ENCODE measurements around the gene HEYL. TPM values are rescaled to one million over a fixed set of nuclear protein-coding genes. Genes with fewer than 3 reads are reported as not detected.

The HEYL gene
- polyA plus RNA-seq, 1 of the 3 experiments (the other 2 are of a cell fraction): not detected

DNA sequence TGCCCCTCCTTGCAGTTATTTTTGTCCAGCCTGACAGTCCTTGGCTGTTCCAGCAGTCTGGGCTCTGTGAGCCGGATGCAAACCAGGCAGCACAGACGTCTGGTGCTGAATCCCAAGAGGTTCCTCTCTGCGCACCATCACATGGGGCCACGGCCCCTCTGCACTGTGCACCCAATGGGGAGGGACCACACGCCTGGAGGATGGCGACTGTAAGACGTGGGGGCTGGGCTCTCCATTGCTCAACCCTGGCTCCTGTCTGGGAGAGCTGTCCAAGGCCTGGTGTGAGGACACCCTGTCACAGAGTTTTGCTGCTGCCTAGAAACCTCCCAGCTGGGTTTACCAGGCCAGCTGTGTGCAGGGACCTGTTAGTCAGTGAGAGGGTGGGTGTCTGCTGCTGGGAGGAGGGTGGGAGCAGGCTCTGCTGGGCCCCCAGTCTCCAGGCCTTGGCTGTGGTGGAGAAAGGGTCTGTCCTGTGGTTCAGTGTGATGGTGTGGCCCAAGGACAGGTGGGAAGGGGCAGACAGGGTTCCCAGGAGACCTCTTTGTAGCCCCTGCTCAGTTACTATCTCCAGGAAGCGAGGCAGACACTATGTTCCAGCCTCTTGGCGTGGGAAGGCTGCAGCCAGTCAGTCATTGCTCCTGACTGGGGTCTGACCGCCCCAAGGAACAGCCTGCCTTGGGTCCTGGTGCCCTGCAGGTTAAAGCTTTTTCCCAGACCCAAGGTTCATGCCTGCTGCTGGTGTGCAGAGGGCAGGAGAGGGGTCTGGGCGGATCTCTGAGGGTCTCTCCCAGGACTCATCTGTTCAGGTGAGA, 13.8 kb downstream of the HEYL start:
- Histone ChIP-seq H3F3A (replicated peaks; ENCODE audit: insufficient read depth) (no peaks in the 10 kb centered on the region), H3K36me3 (replicated peaks in 1 of 2; ENCODE audit: control insufficient read depth in 1 of 2, insufficient read depth in 2 of 2, low read length in 1 of 2) (no peaks in the 10 kb centered on the region), H3K4me3 (ENCODE audit: low read depth in 2 of 2, low read length in 1 of 2) (no peak overlapping the region), H3K27me3 (ENCODE audit: insufficient read depth) (peaks cover 4% of the 10 kb centered on the region), H3K9me3 (no peaks in the 10 kb centered on the region), H3K27ac (ENCODE audit: low read depth in 2 of 2, low read length in 1 of 2) (peak overlapping the region in 1 of 2 experiments; percentile 70; a peak in 2 of 4 replicates), H3K9me2 (no peaks in the 10 kb centered on the region), H2AFZ (ENCODE audit: low read depth) (no peak overlapping the region), H4K20me1 (ENCODE audit: insufficient read depth) (no peaks in the 10 kb centered on the region), H3K79me2 (ENCODE audit: insufficient read depth) (no peaks in the 10 kb centered on the region), H3K4me1 (ENCODE audit: control insufficient read depth in 1 of 2, insufficient read depth in 2 of 2, low read depth in 1 of 2, low read length in 1 of 2) (peaks cover 0 to 29% of the 10 kb centered on the region in 2 experiments; a peak in 1 of 4 replicates), H3K9ac (no peak overlapping the region), H3K4me2 (no peak overlapping the region)
- TF ChIP-seq NRF1 (IDR thresholded peaks at IDR 0.05; ENCODE audit: low read depth, low read length): no peak
- TF ChIP-seq EZH2phosphoT487 (IDR thresholded peaks at IDR 0.05; ENCODE audit: borderline replicate concordance, low read depth): no peak
- no peak for TF ChIP-seq EP300 (IDR thresholded peaks at IDR 0.05; ENCODE audit: borderline replicate concordance in 1 of 2, low read depth in 1 of 2, low read length in 1 of 2)
- TF ChIP-seq FOXM1 (IDR thresholded peaks at IDR 0.05; ENCODE audit: low read depth): no peak
- TF ChIP-seq GABPA (IDR thresholded peaks at IDR 0.05; ENCODE audit: low read depth): no peak
- TF ChIP-seq RXRA (IDR thresholded peaks at IDR 0.05; ENCODE audit: borderline replicate concordance, low read depth): no peak
- no peak for TF ChIP-seq FOXJ3 (CRISPR knock-in tag; IDR thresholded peaks at IDR 0.05)
- TF ChIP-seq TAF1 (IDR thresholded peaks at IDR 0.05; ENCODE audit: borderline replicate concordance, low read depth, low read length): no peak
- TF ChIP-seq, protein P1, sequence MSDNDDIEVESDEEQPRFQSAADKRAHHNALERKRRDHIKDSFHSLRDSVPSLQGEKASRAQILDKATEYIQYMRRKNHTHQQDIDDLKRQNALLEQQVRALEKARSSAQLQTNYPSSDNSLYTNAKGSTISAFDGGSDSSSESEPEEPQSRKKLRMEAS (IDR thresholded peaks at IDR 0.05; ENCODE audit: low read depth): no peak
- no peak for TF ChIP-seq RFX5 (IDR thresholded peaks at IDR 0.05; ENCODE audit: low read length)
- no peak for TF ChIP-seq MEF2A (IDR thresholded peaks at IDR 0.05; ENCODE audit: borderline replicate concordance, low read depth)
- no peak for TF ChIP-seq YY1 (IDR thresholded peaks at IDR 0.05; ENCODE audit: low read depth)
- TF ChIP-seq TCF12 (IDR thresholded peaks at IDR 0.05): no peak
- WGBS (ENCODE audit: low lambda C conversion rate): 40% methylated on average over 5 of the region's 11 CpGs
- DNase-seq: peak; percentile 60
- ChIA-PET POLR2A (no interaction called here), CTCF (interaction anchor here (1.1 to 2.2 kb wide), 5 partner anchors 20 to 49 kb away, joined by 3 to 10 read pairs (median 5); no protein-coding TSS in a partner anchor)

DNA sequence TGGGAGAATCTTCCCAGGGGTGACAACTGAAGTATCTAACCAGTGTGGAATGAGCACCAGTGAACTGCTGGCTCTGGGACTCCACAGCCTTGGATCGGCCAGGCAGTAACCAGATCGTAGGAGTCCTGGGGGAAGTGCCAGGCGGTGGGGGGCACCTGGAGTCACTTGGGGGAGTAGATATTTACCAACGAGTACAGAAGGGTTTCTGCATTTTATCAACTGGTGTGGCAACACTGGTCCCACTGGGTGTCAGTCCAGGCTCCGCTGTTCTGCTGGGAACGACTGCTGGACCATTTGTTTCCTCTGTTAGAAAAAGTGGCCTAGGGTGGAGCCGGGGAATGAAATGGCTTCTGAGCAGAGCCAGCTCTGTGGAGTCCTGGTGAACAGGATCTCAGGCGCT, 14.4 kb downstream of the HEYL start:
- Histone ChIP-seq H3K9me2 (no peaks in the 10 kb centered on the region), H3K9ac (no peak overlapping the region), H3K36me3 (replicated peaks in 1 of 2; ENCODE audit: control insufficient read depth in 1 of 2, insufficient read depth in 2 of 2, low read length in 1 of 2) (no peaks in the 10 kb centered on the region), H3F3A (replicated peaks; ENCODE audit: insufficient read depth) (no peaks in the 10 kb centered on the region), H4K20me1 (ENCODE audit: insufficient read depth) (no peaks in the 10 kb centered on the region), H3K27me3 (ENCODE audit: insufficient read depth) (peaks cover 4% of the 10 kb centered on the region), H3K4me2 (no peak overlapping the region), H3K27ac (ENCODE audit: low read depth in 2 of 2, low read length in 1 of 2) (peak overlapping the region in 1 of 2 experiments; percentile 70; a peak in 2 of 4 replicates), H3K4me1 (ENCODE audit: control insufficient read depth in 1 of 2, insufficient read depth in 2 of 2, low read depth in 1 of 2, low read length in 1 of 2) (peaks cover 0 to 29% of the 10 kb centered on the region in 2 experiments; a peak in 1 of 4 replicates), H2AFZ (ENCODE audit: low read depth) (no peak overlapping the region), H3K4me3 (ENCODE audit: low read depth in 2 of 2, low read length in 1 of 2) (no peak overlapping the region), H3K9me3 (no peaks in the 10 kb centered on the region), H3K79me2 (ENCODE audit: insufficient read depth) (no peaks in the 10 kb centered on the region)
- ChIA-PET CTCF (interaction anchor here (1.1 to 2.2 kb wide), 5 partner anchors 18 to 48 kb away, joined by 3 to 10 read pairs (median 4); no protein-coding TSS in a partner anchor), POLR2A (no interaction called here)
- no peak for DNase-seq
- WGBS (ENCODE audit: low lambda C conversion rate): 69% methylated on average over 4 of the region's 8 CpGs
- TF ChIP-seq FOSL2 (IDR thresholded peaks at IDR 0.05; ENCODE audit: borderline replicate concordance, low read depth): no peak
- no peak for TF ChIP-seq RCOR1 (IDR thresholded peaks at IDR 0.05; ENCODE audit: low read length)
- no peak for TF ChIP-seq MXI1 (IDR thresholded peaks at IDR 0.05; ENCODE audit: low read depth, low read length)
- TF ChIP-seq, protein P2, sequence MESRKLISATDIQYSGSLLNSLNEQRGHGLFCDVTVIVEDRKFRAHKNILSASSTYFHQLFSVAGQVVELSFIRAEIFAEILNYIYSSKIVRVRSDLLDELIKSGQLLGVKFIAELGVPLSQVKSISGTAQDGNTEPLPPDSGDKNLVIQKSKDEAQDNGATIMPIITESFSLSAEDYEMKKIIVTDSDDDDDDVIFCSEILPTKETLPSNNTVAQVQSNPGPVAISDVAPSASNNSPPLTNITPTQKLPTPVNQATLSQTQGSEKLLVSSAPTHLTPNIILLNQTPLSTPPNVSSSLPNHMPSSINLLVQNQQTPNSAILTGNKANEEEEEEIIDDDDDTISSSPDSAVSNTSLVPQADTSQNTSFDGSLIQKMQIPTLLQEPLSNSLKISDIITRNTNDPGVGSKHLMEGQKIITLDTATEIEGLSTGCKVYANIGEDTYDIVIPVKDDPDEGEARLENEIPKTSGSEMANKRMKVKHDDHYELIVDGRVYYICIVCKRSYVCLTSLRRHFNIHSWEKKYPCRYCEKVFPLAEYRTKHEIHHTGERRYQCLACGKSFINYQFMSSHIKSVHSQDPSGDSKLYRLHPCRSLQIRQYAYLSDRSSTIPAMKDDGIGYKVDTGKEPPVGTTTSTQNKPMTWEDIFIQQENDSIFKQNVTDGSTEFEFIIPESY (IDR thresholded peaks at IDR 0.05; ENCODE audit: borderline replicate concordance, low read depth): no peak
- TF ChIP-seq, protein P3, sequence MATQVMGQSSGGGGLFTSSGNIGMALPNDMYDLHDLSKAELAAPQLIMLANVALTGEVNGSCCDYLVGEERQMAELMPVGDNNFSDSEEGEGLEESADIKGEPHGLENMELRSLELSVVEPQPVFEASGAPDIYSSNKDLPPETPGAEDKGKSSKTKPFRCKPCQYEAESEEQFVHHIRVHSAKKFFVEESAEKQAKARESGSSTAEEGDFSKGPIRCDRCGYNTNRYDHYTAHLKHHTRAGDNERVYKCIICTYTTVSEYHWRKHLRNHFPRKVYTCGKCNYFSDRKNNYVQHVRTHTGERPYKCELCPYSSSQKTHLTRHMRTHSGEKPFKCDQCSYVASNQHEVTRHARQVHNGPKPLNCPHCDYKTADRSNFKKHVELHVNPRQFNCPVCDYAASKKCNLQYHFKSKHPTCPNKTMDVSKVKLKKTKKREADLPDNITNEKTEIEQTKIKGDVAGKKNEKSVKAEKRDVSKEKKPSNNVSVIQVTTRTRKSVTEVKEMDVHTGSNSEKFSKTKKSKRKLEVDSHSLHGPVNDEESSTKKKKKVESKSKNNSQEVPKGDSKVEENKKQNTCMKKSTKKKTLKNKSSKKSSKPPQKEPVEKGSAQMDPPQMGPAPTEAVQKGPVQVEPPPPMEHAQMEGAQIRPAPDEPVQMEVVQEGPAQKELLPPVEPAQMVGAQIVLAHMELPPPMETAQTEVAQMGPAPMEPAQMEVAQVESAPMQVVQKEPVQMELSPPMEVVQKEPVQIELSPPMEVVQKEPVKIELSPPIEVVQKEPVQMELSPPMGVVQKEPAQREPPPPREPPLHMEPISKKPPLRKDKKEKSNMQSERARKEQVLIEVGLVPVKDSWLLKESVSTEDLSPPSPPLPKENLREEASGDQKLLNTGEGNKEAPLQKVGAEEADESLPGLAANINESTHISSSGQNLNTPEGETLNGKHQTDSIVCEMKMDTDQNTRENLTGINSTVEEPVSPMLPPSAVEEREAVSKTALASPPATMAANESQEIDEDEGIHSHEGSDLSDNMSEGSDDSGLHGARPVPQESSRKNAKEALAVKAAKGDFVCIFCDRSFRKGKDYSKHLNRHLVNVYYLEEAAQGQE (IDR thresholded peaks at IDR 0.05; ENCODE audit: low read depth, low read length): no peak
- no peak for TF ChIP-seq YY1 (IDR thresholded peaks at IDR 0.05; ENCODE audit: low read depth)
- TF ChIP-seq RXRA (IDR thresholded peaks at IDR 0.05; ENCODE audit: borderline replicate concordance, low read depth): no peak
- no peak for TF ChIP-seq POLR2AphosphoS5 (IDR thresholded peaks at IDR 0.05; ENCODE audit: low read depth, low read length)
- TF ChIP-seq TEAD4 (IDR thresholded peaks at IDR 0.05; ENCODE audit: borderline replicate concordance, insufficient read depth): no peak
- TF ChIP-seq EZH2phosphoT487 (IDR thresholded peaks at IDR 0.05; ENCODE audit: borderline replicate concordance, low read depth): no peak
- TF ChIP-seq, protein P1 (IDR thresholded peaks at IDR 0.05; ENCODE audit: low read depth): no peak

All from SK-N-SH (cell line).